Motor neuron (in vitro differentiated cells): ENCODE results near the gene RAD51B. TPM values are rescaled to one million over a fixed set of nuclear protein-coding genes. Genes with fewer than 3 reads are reported as not detected.
A peak's percentile ranks its signal among the peaks of the same experiment; 100 is the strongest.

Experiments used
- ATAC-seq, 8 experiments: fragments of 200-7000 bp; cut with Tn5 transposase; replicated peaks in 6 of 8; 2 replicates each; pipeline ENCODE4 v1.8.0; 2021; ENCODE audit warnings: mild to moderate bottlenecking in 8 of 8, moderate library complexity in 8 of 8
- H3K27ac ChIP-seq, 2 donors: fragments of 250-450 bp; sonication (Bioruptor Pico); 2 replicates each; pipeline ENCODE4 v1.9.0; 2021; ENCODE audit warnings: antibody characterized with exemption in 2 of 2, mild to moderate bottlenecking in 2 of 2, moderate library complexity in 1 of 2
- H3K4me1 ChIP-seq, 2 donors: fragments of 250-450 bp; sonication (Bioruptor Pico); replicated peaks in 1 of 2; 2 replicates each; pipeline ENCODE4 v1.6.1; 2021; ENCODE audit warnings: antibody characterized with exemption in 2 of 2, mild to moderate bottlenecking in 2 of 2, moderate library complexity in 1 of 2
- H3K4me3 ChIP-seq, 5 donors: fragments of 250-450 bp; sonication (Bioruptor Pico); 2 replicates each; pipeline ENCODE4 v1.9.0; 2021; ENCODE audit warnings: antibody characterized with exemption in 5 of 5, mild to moderate bottlenecking in 5 of 5, moderate library complexity in 4 of 5
- whole genome bisulfite sequencing, 10 experiments: fragments of 450-650 bp; shearing (Covaris generic); methylation state at CpG; one replicate each; pipeline ENCODE4 v1.0.0; 2022; 5-methylcytosine and 5-hydroxymethylcytosine counted together
- in situ Hi-C, 9 experiments: fragments of 400-800 bp; cut with MboI; loops; one replicate each; pipeline ENCODE4 v1.15.0; 2021; ENCODE audit warnings: low sequenced_read_pairs in 9 of 9, low pct_unique_long_range_greater_than_20kb in 2 of 9; ENCODE audit not compliant: unreplicated experiment in 9 of 9
- total RNA-seq, 8 experiments: library from RNA; unstranded; fragments of 300-600 nt; gene quantifications; 2 replicates each; pipeline versions ENCODE4 v1.2.3 to v1.2.4, GENCODE V29; 2022

RAD51B gene
- 10 to 100 TPM in 6 of 8 experiments, 1 to 10 TPM in 2; 5.4 to 37.7 (median 11.0) TPM for total RNA-seq

- 0 to 10% (median 1%) methylated on average over 2 to 23 of the region's 30 CpGs for WGBS, 10 experiments
- Histone ChIP-seq H3K4me1 (peaks cover 14 to 17% of the 10 kb centered on the region in 2 donors), H3K27ac (peak within 1 kb of the TSS in 1 of 2 donors; percentile 48), H3K4me3 (peak within 1 kb of the TSS; percentile 57 to 100 (median 97))
- in situ Hi-C loops, result no loop called here
- ATAC-seq, result peak; percentile 59 to 78 (median 67)
These were observed at the start of gene RAD51B for GRCh38 chr14:67819563-67820421. TSS of gene RAD51B (plus strand) at chr14:67819779.

GRCh38 chr14:67773844-67774377 lies 45.7 kb upstream of the RAD51B start:
- no peak overlapping the region for H3K4me3 ChIP-seq
- in situ Hi-C loops, result no loop called here
- no peak overlapping the region for H3K27ac ChIP-seq
- WGBS, 10 experiments, result 88 to 100% (median 95%) methylated on average over 1 to 5 of the region's 5 CpGs; no CpG with 5 or more reads in 1 of the 10 experiments
- ATAC-seq, result no peak
- no peaks in the 10 kb centered on the region for H3K4me1 ChIP-seq

- in situ Hi-C loops, result no loop called here
- Histone ChIP-seq H3K27ac (no peak overlapping the region), H3K4me1 (no peaks in the 10 kb centered on the region), H3K4me3 (no peak overlapping the region)
- WGBS, 10 experiments, result 50 to 100% (median 79%) methylated on average over 1 to 4 of the region's 4 CpGs
- ATAC-seq, result no peak
These were observed 42.8 kb upstream of the RAD51B start for GRCh38 chr14:67776653-67777322.

GRCh38 chr14:67778792-67779191 lies 40.8 kb upstream of the RAD51B start:
- in situ Hi-C loops, result no loop called here
- WGBS, 10 experiments, result 83 to 100% (median 100%) methylated on average over 1 of the region's 1 CpG; no CpG with 5 or more reads in 5 of the 10 experiments
- ATAC-seq, result no peak

GRCh38 chr14:67782090-67782489 lies 37.5 kb upstream of the RAD51B start:
- in situ Hi-C loops, result no loop called here
- WGBS, 10 experiments, result 27 to 48% (median 33%) methylated on average over 3 of the region's 3 CpGs; no CpG with 5 or more reads in 5 of the 10 experiments
- Histone ChIP-seq H3K4me3 (no peak overlapping the region), H3K4me1 (no peaks in the 10 kb centered on the region), H3K27ac (no peak overlapping the region)
- ATAC-seq, result no peak

More at GRCh38 chr14:67778792-67779191, 40.8 kb upstream of the RAD51B start:
- Histone ChIP-seq H3K4me1 (no peaks in the 10 kb centered on the region), H3K27ac (no peak overlapping the region), H3K4me3 (no peak overlapping the region)

- 70 to 100% (median 88%) methylated on average over 2 to 5 of the region's 5 CpGs; no CpG with 5 or more reads in 1 of the 10 experiments for WGBS, 10 experiments
- in situ Hi-C loops, result no loop called here
- H3K4me3 ChIP-seq, result no peak overlapping the region
- no peaks in the 10 kb centered on the region for H3K4me1 ChIP-seq
- no peak overlapping the region for H3K27ac ChIP-seq
- ATAC-seq, result no peak
These were observed 35.2 kb upstream of the RAD51B start for GRCh38 chr14:67784244-67784823.

- 90 to 100% (median 100%) methylated on average over 1 to 4 of the region's 4 CpGs; no CpG with 5 or more reads in 3 of the 10 experiments for WGBS, 10 experiments
These were observed 34.1 kb upstream of the RAD51B start for GRCh38 chr14:67785270-67786109.

GRCh38 chr14:67787673-67788072 lies 31.9 kb upstream of the RAD51B start:
- no peak for ATAC-seq
- Histone ChIP-seq H3K4me3 (no peak overlapping the region), H3K27ac (no peak overlapping the region), H3K4me1 (no peaks in the 10 kb centered on the region)
- whole genome bisulfite sequencing, 10 experiments, result 83 to 100% (median 100%) methylated on average over 1 of the region's 1 CpG; no CpG with 5 or more reads in 4 of the 10 experiments
- in situ Hi-C loops, result no loop called here

More at GRCh38 chr14:67785270-67786109, 34.1 kb upstream of the RAD51B start:
- in situ Hi-C loops, result no loop called here
- Histone ChIP-seq H3K4me1 (no peaks in the 10 kb centered on the region), H3K4me3 (no peak overlapping the region), H3K27ac (no peak overlapping the region)
- no peak for ATAC-seq

GRCh38 chr14:67798731-67799130 lies 20.8 kb upstream of the RAD51B start:
- H3K27ac ChIP-seq, result no peak overlapping the region
- H3K4me3 ChIP-seq, result no peak overlapping the region
- 80 to 100% (median 100%) methylated on average over 1 to 4 of the region's 20 CpGs; no CpG with 5 or more reads in 5 of the 10 experiments for WGBS, 10 experiments
- in situ Hi-C loops, result no loop called here
- H3K4me1 ChIP-seq, result no peaks in the 10 kb centered on the region
- no peak for ATAC-seq

- Histone ChIP-seq H3K27ac (no peak overlapping the region), H3K4me3 (no peak overlapping the region), H3K4me1 (no peaks in the 10 kb centered on the region)
- no peak for ATAC-seq
- in situ Hi-C loops, result no loop called here
- WGBS, 10 experiments, result 86 to 100% (median 94%) methylated on average over 1 to 4 of the region's 4 CpGs
These were observed 18.8 kb upstream of the RAD51B start for GRCh38 chr14:67800743-67801142.

GRCh38 chr14:67806246-67806645 lies 13.3 kb upstream of the RAD51B start:
- Histone ChIP-seq H3K4me1 (no peaks in the 10 kb centered on the region), H3K27ac (no peak overlapping the region), H3K4me3 (no peak overlapping the region)
- 0 to 100% (median 86%) methylated on average over 1 to 3 of the region's 3 CpGs; no CpG with 5 or more reads in 1 of the 10 experiments for WGBS, 10 experiments
- ATAC-seq, result no peak
- in situ Hi-C loops, result no loop called here

GRCh38 chr14:67814821-67815220 lies 4.8 kb upstream of the RAD51B start:
- H3K4me3 ChIP-seq, result peak overlapping the region in 1 of 5 donors; percentile 92
- in situ Hi-C loops, result no loop called here
- WGBS, 10 experiments, result 60 to 90% (median 71%) methylated on average over 1 to 2 of the region's 2 CpGs; no CpG with 5 or more reads in 1 of the 10 experiments
- H3K27ac ChIP-seq, result no peak overlapping the region
- peaks cover 10 to 14% of the 10 kb centered on the region in 2 donors for H3K4me1 ChIP-seq
- no peak for ATAC-seq
